CD14-positive monocyte (primary cell): Measurements from ENCODE around the gene FAM13A. TPM values are rescaled to one million over a fixed set of nuclear protein-coding genes. Genes with fewer than 3 reads are reported as not detected.
A peak's percentile ranks its signal among the peaks of the same experiment; 100 is the strongest.

Experiments used
- DNase-seq, 3 donors: peaks; one replicate each; pipeline ENCODE4 v3.0.0-alpha.2; 2011 to 2022
- H2AFZ ChIP-seq: 2 replicates; pipeline ENCODE4 v1.6.0; 2012; ENCODE audit warnings: mild to moderate bottlenecking, low read depth, low read length, inconsistent platforms; ENCODE audit not compliant: insufficient read depth, poor library complexity, severe bottlenecking
- H3K27ac ChIP-seq, 2 donors: 1 replicate in 1 of 2; 2 replicates in 1 of 2; pipeline ENCODE4 v1.5.1; 2012 to 2013; ENCODE audit warnings: low read length in 2 of 2, control low read depth in 1 of 2, inconsistent platforms in 1 of 2, low read depth in 1 of 2, mild to moderate bottlenecking in 1 of 2
- H3K27me3 ChIP-seq, 2 donors: one replicate each; pipeline versions ENCODE4 v1.6.0 to v1.6.1; 2011 to 2013; ENCODE audit warnings: low read length in 2 of 2; ENCODE audit not compliant: control insufficient read depth in 2 of 2, insufficient read depth in 2 of 2
- H3K36me3 ChIP-seq, 2 donors: replicated peaks in 1 of 2; 1 replicate in 1 of 2; 2 replicates in 1 of 2; pipeline versions ENCODE4 v1.5.1 to v1.6.1; 2012 to 2013; ENCODE audit warnings: low read length in 2 of 2, control low read depth in 1 of 2, inconsistent platforms in 1 of 2, mild to moderate bottlenecking in 1 of 2; ENCODE audit not compliant: insufficient read depth in 2 of 2, control insufficient read depth in 1 of 2
- H3K4me1 ChIP-seq, 2 donors: 1 replicate in 1 of 2; 2 replicates in 1 of 2; pipeline versions ENCODE4 v1.5.1 to v1.6.1; 2012 to 2013; ENCODE audit warnings: low read length in 2 of 2, control low read depth in 1 of 2, inconsistent platforms in 1 of 2, mild to moderate bottlenecking in 1 of 2, moderate library complexity in 1 of 2; ENCODE audit not compliant: insufficient read depth in 2 of 2, control insufficient read depth in 1 of 2
- H3K4me2 ChIP-seq: replicated peaks from 2 replicates; pipeline ENCODE3; 2012; ENCODE audit warnings: low read length, moderate library complexity, mild to moderate bottlenecking; ENCODE audit not compliant: poor library complexity, severe bottlenecking; ENCODE audit errors: extremely low read depth
- H3K4me3 ChIP-seq, 3 experiments: fragments of 200-600 bp in 1 of 3; sonication (generic) in 1 of 3; replicated peaks in 1 of 3; 1 replicate in 2 of 3; 2 replicates in 1 of 3; pipeline ENCODE4 v1.5.1; 2011 to 2013; ENCODE audit warnings: low read length in 3 of 3, mild to moderate bottlenecking in 3 of 3, control low read depth in 2 of 3, low read depth in 2 of 3, inconsistent platforms in 1 of 3, moderate library complexity in 1 of 3
- H3K79me2 ChIP-seq: 2 replicates; pipeline ENCODE4 v1.6.0; 2012; ENCODE audit warnings: mild to moderate bottlenecking, control low read depth, inconsistent platforms, low read length, moderate library complexity; ENCODE audit not compliant: insufficient read depth
- H3K9ac ChIP-seq: 2 replicates; pipeline ENCODE4 v1.6.0; 2017; ENCODE audit warnings: low read length, mild to moderate bottlenecking; ENCODE audit not compliant: insufficient read depth, poor library complexity, severe bottlenecking
- H3K9me3 ChIP-seq, 2 donors: replicated peaks in 1 of 2; 1 replicate in 1 of 2; 2 replicates in 1 of 2; pipeline versions ENCODE4 v1.5.1 to v1.6.1; 2012 to 2013; ENCODE audit warnings: low read length in 2 of 2, control low read depth in 1 of 2; ENCODE audit not compliant: control insufficient read depth in 1 of 2, insufficient read depth in 1 of 2
- H4K20me1 ChIP-seq: 2 replicates; pipeline ENCODE4 v1.6.0; 2012; ENCODE audit warnings: mild to moderate bottlenecking, low read length, control low read depth, moderate library complexity; ENCODE audit not compliant: insufficient read depth
- H3K27ac Mint-ChIP-seq, 7 donors: one replicate each; pipeline ENCODE4 v1.8.0; 2020; ENCODE audit warnings: mild to moderate bottlenecking in 7 of 7, mixed read lengths in 7 of 7, moderate library complexity in 6 of 7, inconsistent platforms in 2 of 7
- H3K27me3 Mint-ChIP-seq, 3 donors: one replicate each; pipeline ENCODE4 v1.8.0; 2021 to 2022; ENCODE audit warnings: low read depth in 3 of 3, mild to moderate bottlenecking in 3 of 3, mixed read lengths in 3 of 3, moderate library complexity in 3 of 3, inconsistent platforms in 1 of 3
- H3K36me3 Mint-ChIP-seq, 2 donors: one replicate each; pipeline ENCODE4 v1.8.0; 2020; ENCODE audit warnings: mixed read lengths in 2 of 2, inconsistent platforms in 1 of 2, mild to moderate bottlenecking in 1 of 2
- H3K4me1 Mint-ChIP-seq: one replicate; pipeline ENCODE4 v1.8.0; 2020; ENCODE audit warnings: mild to moderate bottlenecking, mixed read lengths
- H3K4me3 Mint-ChIP-seq, 2 donors: one replicate each; pipeline ENCODE4 v1.8.0; 2020; ENCODE audit warnings: mild to moderate bottlenecking in 2 of 2, mixed read lengths in 2 of 2, moderate library complexity in 1 of 2
- H3K9me3 Mint-ChIP-seq, 7 donors: one replicate each; pipeline ENCODE4 v1.8.0; 2020 to 2022; ENCODE audit warnings: mixed read lengths in 7 of 7, mild to moderate bottlenecking in 6 of 7, moderate library complexity in 6 of 7, inconsistent platforms in 2 of 7
- CTCF ChIP-seq: fragments of 200-600 bp; IDR thresholded peaks from one replicate; pipeline ENCODE4 v1.8.0; 2022; ENCODE audit warnings: antibody characterized with exemption, mild to moderate bottlenecking
- WGBS: methylation state at CpG from one replicate; pipeline ENCODE4 v1.1.5; 2013; ENCODE audit warnings: missing lambda C conversion rate; ENCODE audit not compliant: insufficient coverage; 5-methylcytosine and 5-hydroxymethylcytosine counted together
- intact Hi-C, 2 donors: fragments of 100-400 bp; cut with micrococcal nuclease; formaldehyde crosslinking; loops; one replicate each; pipeline versions ENCODE4 v1.15.0 to v1.15.1; 2023
- polyA plus RNA-seq, 3 donors: library from polyadenylated mRNA; depleted of rRNA in 1 of 3; unstranded in 2 of 3; stranded (reverse) in 1 of 3; fragments of 300-500 nt in 2 of 3; fragments of >200 nt in 1 of 3; fragmentation: Illumina TruSeq in 2 of 3; gene quantifications; 1 replicate in 2 of 3; 2 replicates in 1 of 3; pipeline ENCODE4 v1.2.3, GENCODE V29; 2012 to 2021

Gene FAM13A
- polyA plus RNA-seq, 3 donors = 5.3 to 20.0 (median 6.5) TPM

- peaks cover 49% of the 10 kb centered on the region for H3K4me1 Mint-ChIP-seq
- H3K36me3 Mint-ChIP-seq = peaks cover 16 to 17% of the 10 kb centered on the region in 2 donors
- no CpG with 5 or more reads among the region's 4 CpGs for WGBS
- peaks cover 0 to 2% (median 0%) of the 10 kb centered on the region in 3 donors for H3K27me3 Mint-ChIP-seq
- Histone ChIP-seq H4K20me1 (peaks cover 79% of the 10 kb centered on the region), H3K9ac (no peak overlapping the region), H3K79me2 (peaks cover 83% of the 10 kb centered on the region), H3K4me2 (peak overlapping the region; percentile 42), H3K27me3 (no peaks in the 10 kb centered on the region), H3K36me3 (no peaks in the 10 kb centered on the region), H3K4me3 (peak overlapping the region in 1 of 3 experiments; percentile 17), H3K4me1 (peaks cover 29 to 45% of the 10 kb centered on the region in 2 donors), H3K9me3 (no peaks in the 10 kb centered on the region), H3K27ac (no peak overlapping the region), H2AFZ (no peak overlapping the region)
- H3K9me3 Mint-ChIP-seq = peaks cover 0 to 1% (median 0%) of the 10 kb centered on the region in 7 donors
- DNase-seq = no peak
- H3K27ac Mint-ChIP-seq = peak overlapping the region in 2 of 7 donors; percentile 20 to 21
- intact Hi-C loops = loop anchor here (5.0 to 10.0 kb wide), 2 partner anchors 206 to 288 kb away; no protein-coding TSS in a partner anchor
- TF ChIP-seq CTCF = no peak
- H3K4me3 Mint-ChIP-seq = peak overlapping the region in 1 of 2 donors; percentile 26
Observed at GRCh38 chr4:88816360-88816759, 240.6 kb downstream of the FAM13A start.

- no peak overlapping the region for H2AFZ ChIP-seq
- intact Hi-C loops = loop anchor here in 1 of 2 donors (10.0 kb wide), 1 partner anchor 291 kb away; no protein-coding TSS in a partner anchor
- Mint-ChIP-seq H3K4me3 (no peak overlapping the region), H3K36me3 (peaks cover 20 to 23% of the 10 kb centered on the region in 2 donors), H3K27me3 (peaks cover 0 to 2% (median 0%) of the 10 kb centered on the region in 3 donors), H3K27ac (no peak overlapping the region), H3K9me3 (peaks cover 0 to 1% (median 0%) of the 10 kb centered on the region in 7 donors), H3K4me1 (peaks cover 35% of the 10 kb centered on the region)
- no peak overlapping the region for H3K4me2 ChIP-seq
- H3K27ac ChIP-seq = no peak overlapping the region
- no peak overlapping the region for H3K9ac ChIP-seq
- H3K36me3 ChIP-seq = no peaks in the 10 kb centered on the region
- H3K79me2 ChIP-seq = peaks cover 73% of the 10 kb centered on the region
- WGBS = 100% methylated on average over 3 of the region's 6 CpGs
- H3K9me3 ChIP-seq = no peaks in the 10 kb centered on the region
- no peak for DNase-seq
- H3K4me1 ChIP-seq = peaks cover 10 to 23% of the 10 kb centered on the region in 2 donors
- H3K27me3 ChIP-seq = no peaks in the 10 kb centered on the region
- no peak overlapping the region for H3K4me3 ChIP-seq
- TF ChIP-seq CTCF = no peak
- peaks cover 96% of the 10 kb centered on the region for H4K20me1 ChIP-seq
Observed at GRCh38 chr4:88814043-88814617, 242.9 kb downstream of the FAM13A start.
